Prostate gland (tissue), 2 donors: Measurements from ENCODE around the gene AGBL5. TPM values are rescaled to one million over a fixed set of nuclear protein-coding genes. Genes with fewer than 3 reads are reported as not detected.

Experiments used
- DNase-seq: peaks from one replicate; pipeline ENCODE4 v3.0.0-alpha.2; 2019; ENCODE audit warnings: low spot score
- H3K27ac ChIP-seq, 2 donors: fragments of 200-600 bp; sonication (generic); 2 replicates each; pipeline ENCODE4 v1.5.1; 2017 to 2019
- H3K27me3 ChIP-seq: fragments of 200-600 bp; sonication (generic); replicated peaks from 2 replicates; pipeline ENCODE4 v1.5.1; 2019; ENCODE audit not compliant: insufficient read depth
- H3K36me3 ChIP-seq, 2 donors: fragments of 200-600 bp; sonication (generic); 1 replicate in 1 of 2; 2 replicates in 1 of 2; pipeline versions ENCODE4 v1.5.1 to v1.8.1; 2017 to 2019
- H3K4me1 ChIP-seq: fragments of 200-600 bp; sonication (generic); replicated peaks from 2 replicates; pipeline ENCODE4 v1.5.1; 2019
- H3K4me3 ChIP-seq, 2 donors: fragments of 200-600 bp; sonication (generic); 2 replicates each; pipeline ENCODE4 v1.5.1; 2017 to 2019
- H3K9me3 ChIP-seq: fragments of 200-600 bp; sonication (generic); 2 replicates; pipeline ENCODE4 v1.5.1; 2017
- CTCF ChIP-seq, 4 experiments: fragments of 200-600 bp in 2 of 4; fragments of 450-650 bp in 2 of 4; sonication (generic) in 2 of 4; IDR thresholded peaks; 1 replicate in 3 of 4; 2 replicates in 1 of 4; pipeline ENCODE4 v1.5.1; 2016 to 2019; ENCODE audit warnings: antibody characterized with exemption in 4 of 4, mild to moderate bottlenecking in 2 of 4, moderate library complexity in 2 of 4
- POLR2A ChIP-seq: fragments of 450-650 bp; IDR thresholded peaks from one replicate; pipeline ENCODE4 v1.6.1; 2016; ENCODE audit warnings: antibody characterized with exemption, mild to moderate bottlenecking
- POLR2AphosphoS5 ChIP-seq: sonication (generic); formaldehyde crosslinking; IDR thresholded peaks from one replicate; pipeline ENCODE4 v1.6.1; 2017; ENCODE audit warnings: antibody characterized with exemption
- WGBS: methylation state at CpG from one replicate; pipeline ENCODE4 v1.1.5; 2018; 5-methylcytosine and 5-hydroxymethylcytosine counted together
- intact Hi-C: fragments of 100-400 bp; cut with DNase I; formaldehyde crosslinking; loops from one replicate; pipeline ENCODE4 v1.14.2; 2022
- total RNA-seq, 2 donors: library from RNA; depleted of rRNA; stranded (reverse); fragments of >200 nt; gene quantifications; one replicate each; pipeline ENCODE4 v1.1.0, GENCODE V29; 2016

Gene AGBL5
- total RNA-seq, 2 donors from 2014 or later: 31.9 to 87.1 TPM

GRCh38 chr2:27086090-27086723 is 34.7 kb downstream of the AGBL5 start:
- intact Hi-C loops: loop anchor here (5.0 kb wide), 1 partner anchor 124 kb away; no protein-coding TSS in a partner anchor
- peak overlapping the region; percentile 38 to 56 for H3K4me3 ChIP-seq
- H3K27me3 ChIP-seq: no peaks in the 10 kb centered on the region
- peak overlapping the region; percentile 71 to 80 for H3K27ac ChIP-seq
- H3K36me3 ChIP-seq: no peaks in the 10 kb centered on the region
- WGBS: 2% methylated on average over 39 of the region's 81 CpGs
- peak; percentile 90 for DNase-seq
- TF ChIP-seq CTCF (IDR thresholded peaks at IDR 0.05) (peak; percentile 90 to 98 (median 96)), POLR2A (peak; percentile 46), POLR2AphosphoS5 (peak; percentile 74)
- peaks cover 7% of the 10 kb centered on the region for H3K4me1 ChIP-seq
- H3K9me3 ChIP-seq: no peaks in the 10 kb centered on the region

GRCh38 chr2:27086724-27087593 is 35.5 kb downstream of the AGBL5 start, which contains the start of gene KHK:
Gene KHK, plus strand, starts transcription at chr2:27086772. Its CDS starts 488 bp downstream, at chr2:27087260.
- H3K27ac ChIP-seq: peak within 1 kb of the TSS; percentile 71 to 80
- no peak for DNase-seq
- no peaks in the 10 kb centered on the region for H3K9me3 ChIP-seq
- no peaks in the 10 kb centered on the region for H3K36me3 ChIP-seq
- no peaks in the 10 kb centered on the region for H3K27me3 ChIP-seq
- no peaks in the 10 kb centered on the region for H3K4me1 ChIP-seq
- TF ChIP-seq POLR2A (no peak), CTCF (IDR thresholded peaks at IDR 0.05) (no peak), POLR2AphosphoS5 (no peak)
- intact Hi-C loops: loop anchor here (5.0 kb wide), 1 partner anchor 125 kb away; no protein-coding TSS in a partner anchor
- WGBS: 13% methylated on average over 44 of the region's 54 CpGs
- peak within 1 kb of the TSS; percentile 38 to 56 for H3K4me3 ChIP-seq

- no peak for DNase-seq
- H3K9me3 ChIP-seq: no peaks in the 10 kb centered on the region
- H3K27ac ChIP-seq: no peak overlapping the region
- intact Hi-C loops: loop anchor here (5.0 kb wide), 1 partner anchor 126 kb away; no protein-coding TSS in a partner anchor
- no peak for TF ChIP-seq POLR2A
- no peak for TF ChIP-seq POLR2AphosphoS5
- no peak for TF ChIP-seq CTCF (IDR thresholded peaks at IDR 0.05)
- 90% methylated on average over 5 of the region's 5 CpGs for WGBS
- H3K27me3 ChIP-seq: no peaks in the 10 kb centered on the region
- H3K4me3 ChIP-seq: no peak overlapping the region
- H3K4me1 ChIP-seq: no peaks in the 10 kb centered on the region
- no peaks in the 10 kb centered on the region for H3K36me3 ChIP-seq
Measured at GRCh38 chr2:27087823-27088410, 36.4 kb downstream of the AGBL5 start.

GRCh38 chr2:27088634-27089033 is 37.2 kb downstream of the AGBL5 start:
- H3K36me3 ChIP-seq: no peaks in the 10 kb centered on the region
- intact Hi-C loops: loop anchor here (5.0 kb wide), 1 partner anchor 126 kb away; no protein-coding TSS in a partner anchor
- TF ChIP-seq POLR2AphosphoS5 (no peak), CTCF (IDR thresholded peaks at IDR 0.05) (no peak)
- DNase-seq: no peak
- no peak overlapping the region for H3K4me3 ChIP-seq
- no peaks in the 10 kb centered on the region for H3K27me3 ChIP-seq
- 96% methylated on average over 6 of the region's 6 CpGs for WGBS
- H3K4me1 ChIP-seq: no peaks in the 10 kb centered on the region
- H3K9me3 ChIP-seq: no peaks in the 10 kb centered on the region
- no peak overlapping the region for H3K27ac ChIP-seq
